ENCODE measurements around the gene DCTD. TPM values are rescaled to one million over a fixed set of nuclear protein-coding genes. Genes with fewer than 3 reads are reported as not detected.
A peak's percentile ranks its signal among the peaks of the same experiment; 100 is the strongest.

DCTD gene
- total RNA-seq, 1 donor from 2014 or later: 17.2 TPM

- Histone ChIP-seq H3K27ac (no peak overlapping the region), H3K4me1 (no peaks in the 10 kb centered on the region), H3K36me3 (no peaks in the 10 kb centered on the region), H3K9me3 (no peaks in the 10 kb centered on the region), H3K27me3 (no peaks in the 10 kb centered on the region), H3K4me3 (no peak overlapping the region)
- intact Hi-C loops (cut with DNase I): loop anchor here (2.0 kb wide), 1 partner anchor 133 kb away; no protein-coding TSS in a partner anchor
- DNase-seq (ENCODE audit: low spot score in 2 of 2): no peak
- no peak for TF ChIP-seq CTCF (IDR thresholded peaks at IDR 0.05)
These were observed 22.5 kb upstream of the DCTD start for GRCh38 chr4:182939680-182940079.

- Histone ChIP-seq H3K4me3 (no peak overlapping the region), H3K27me3 (no peaks in the 10 kb centered on the region), H3K36me3 (no peaks in the 10 kb centered on the region), H3K4me1 (no peaks in the 10 kb centered on the region), H3K27ac (no peak overlapping the region), H3K9me3 (no peaks in the 10 kb centered on the region)
- intact Hi-C loops (cut with DNase I): loop anchor here (1.0 to 2.0 kb wide), 2 partner anchors 135 to 324 kb away; no protein-coding TSS in a partner anchor
- peak in 1 of 2 donors; percentile 77 for DNase-seq (ENCODE audit: low spot score in 2 of 2)
- TF ChIP-seq CTCF (IDR thresholded peaks at IDR 0.05): peak; percentile 59 to 92 (median 89)
These were observed 21.0 kb upstream of the DCTD start for GRCh38 chr4:182938205-182938645.

- Histone ChIP-seq H3K27ac (no peak overlapping the region), H3K36me3 (no peaks in the 10 kb centered on the region), H3K4me3 (no peak overlapping the region), H3K9me3 (no peaks in the 10 kb centered on the region), H3K4me1 (no peaks in the 10 kb centered on the region), H3K27me3 (no peaks in the 10 kb centered on the region)
- no peak for TF ChIP-seq CTCF (IDR thresholded peaks at IDR 0.05)
- intact Hi-C loops (cut with DNase I): loop anchor here (1.0 to 2.0 kb wide), 2 partner anchors 135 to 325 kb away; no protein-coding TSS in a partner anchor
- no peak for DNase-seq (ENCODE audit: low spot score in 2 of 2)
These were observed 20.4 kb upstream of the DCTD start for GRCh38 chr4:182937268-182938204.

GRCh38 chr4:182932651-182933050, 15.5 kb upstream of the DCTD start:
- no peak for DNase-seq (ENCODE audit: low spot score in 2 of 2)
- intact Hi-C loops (cut with DNase I): no loop called here
- Histone ChIP-seq H3K9me3 (no peaks in the 10 kb centered on the region), H3K27ac (no peak overlapping the region), H3K27me3 (no peaks in the 10 kb centered on the region), H3K4me1 (no peaks in the 10 kb centered on the region), H3K4me3 (no peak overlapping the region), H3K36me3 (no peaks in the 10 kb centered on the region)
- no peak for TF ChIP-seq CTCF (IDR thresholded peaks at IDR 0.05)

- H3K27me3 ChIP-seq: no peaks in the 10 kb centered on the region
- no peaks in the 10 kb centered on the region for H3K9me3 ChIP-seq
- no peak for TF ChIP-seq CTCF (IDR thresholded peaks at IDR 0.05)
- H3K36me3 ChIP-seq: no peaks in the 10 kb centered on the region
- no peaks in the 10 kb centered on the region for H3K4me1 ChIP-seq
- intact Hi-C loops (cut with DNase I): no loop called here
- H3K4me3 ChIP-seq: no peak overlapping the region
- DNase-seq (ENCODE audit: low spot score in 2 of 2): no peak
- no peak overlapping the region for H3K27ac ChIP-seq
These were observed 14.6 kb upstream of the DCTD start for GRCh38 chr4:182931691-182932345.

Data from ascending aorta (tissue), 2 donors.